CD4-positive, alpha-beta T cell treated with Interleukin-6 for 4 hours (primary cell): ENCODE data around the gene SNX20.

Experiments used
- DNase-seq: peaks from one replicate; pipeline ENCODE4 v3.0.0-alpha.2; 2020; ENCODE audit warnings: mixed read lengths

The SNX20 gene

GRCh38 chr16:50653633-50654519 is 27.2 kb downstream of the SNX20 start:
- DNase-seq: no peak

DNA sequence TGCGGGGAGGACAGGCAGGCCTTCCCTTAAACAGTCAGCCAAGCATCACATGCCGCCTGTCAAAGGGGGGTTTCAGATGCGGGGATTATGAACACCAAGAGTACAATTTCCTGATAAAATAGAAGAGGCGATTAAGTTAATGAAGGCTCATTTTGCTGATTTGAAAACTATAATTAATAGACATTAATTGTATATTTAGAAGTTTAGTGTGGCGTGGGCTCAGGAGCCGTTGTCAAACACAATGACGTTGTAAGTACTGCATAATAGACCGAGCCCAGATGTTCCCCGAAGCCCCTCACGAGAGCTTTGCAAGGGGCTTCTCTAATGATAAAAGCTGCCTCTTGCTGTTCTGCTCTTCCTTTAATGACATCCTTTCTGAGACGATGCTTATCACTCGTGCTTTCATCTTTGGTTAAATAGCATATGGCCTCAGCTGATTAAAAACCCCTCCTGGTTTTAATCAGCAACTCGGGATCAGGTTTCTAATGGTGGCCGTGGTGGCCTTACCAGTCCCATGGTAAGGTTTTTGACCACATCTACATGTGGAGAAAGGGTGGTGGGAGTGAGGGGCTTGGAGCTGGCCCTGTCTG is 28.2 kb downstream of the SNX20 start:
- DNase-seq: no peak

DNA sequence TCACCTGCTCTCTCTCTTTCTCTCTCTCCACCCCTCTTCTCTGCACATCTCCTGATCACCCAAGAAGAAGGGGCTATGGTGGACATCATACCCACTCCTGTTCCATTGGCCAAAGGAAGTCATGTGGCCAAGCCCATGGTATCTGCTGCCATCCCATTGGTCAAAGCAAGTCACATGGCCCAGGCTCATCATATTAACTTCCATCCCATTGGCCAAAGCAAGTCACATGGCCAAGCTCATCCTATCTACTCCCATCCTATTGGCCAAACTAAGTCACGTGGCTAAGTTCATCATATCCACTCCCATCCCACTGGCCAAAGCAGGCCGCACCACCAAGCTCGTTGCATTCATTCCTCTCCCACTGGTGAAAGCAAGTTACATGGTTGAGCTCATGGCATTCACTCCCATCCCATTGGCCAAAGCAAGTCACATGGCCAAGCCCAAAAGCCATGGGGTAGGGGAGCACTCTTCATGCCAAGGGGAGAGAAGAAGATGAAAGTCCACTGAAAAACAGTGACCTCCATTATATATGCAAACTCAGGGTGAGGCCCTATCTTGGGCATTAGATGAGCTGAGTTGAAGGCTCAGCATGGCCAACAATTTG is 29.2 kb downstream of the SNX20 start:
- no peak for DNase-seq

- DNase-seq: no peak
These were observed 34.8 kb downstream of the SNX20 start for GRCh38 chr16:50646345-50646744.

DNA sequence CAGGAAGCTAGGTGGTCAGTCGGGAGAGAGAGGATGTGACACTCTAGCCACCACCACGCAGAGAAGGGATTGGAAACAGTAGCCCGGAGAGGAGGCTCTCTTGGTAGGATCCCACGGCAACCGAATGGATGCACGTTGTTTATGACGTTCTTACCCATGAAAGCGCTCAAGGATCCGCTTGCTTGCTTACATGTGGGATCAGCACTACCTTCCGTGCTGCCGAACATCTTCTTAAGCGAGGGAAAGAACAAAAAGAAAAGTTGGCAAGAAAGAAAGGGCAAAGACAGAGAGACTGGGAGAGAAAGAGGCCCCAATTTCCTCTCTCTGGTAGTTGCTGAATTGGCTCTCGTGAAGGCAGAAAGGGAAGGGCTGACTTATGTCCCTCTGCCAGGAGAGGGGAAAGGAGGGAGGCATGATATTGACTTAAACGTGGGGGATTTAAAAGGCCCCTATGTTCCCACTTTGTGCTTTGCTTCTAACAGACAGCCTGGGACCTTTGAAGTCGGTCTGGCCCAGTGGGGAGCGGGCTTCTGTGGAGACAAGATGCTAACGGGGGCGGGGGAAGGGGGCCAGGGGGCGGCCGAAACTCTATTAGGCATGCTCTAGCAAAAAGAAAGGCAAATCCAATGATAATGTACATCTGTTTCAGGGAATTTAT is 35.4 kb downstream of the SNX20 start:
- no peak for DNase-seq

- peak; percentile 63 for DNase-seq
These were observed 36.4 kb downstream of the SNX20 start for GRCh38 chr16:50644729-50645128.

- no peak for DNase-seq
These were observed 36.9 kb downstream of the SNX20 start for GRCh38 chr16:50644245-50644644.

DNA sequence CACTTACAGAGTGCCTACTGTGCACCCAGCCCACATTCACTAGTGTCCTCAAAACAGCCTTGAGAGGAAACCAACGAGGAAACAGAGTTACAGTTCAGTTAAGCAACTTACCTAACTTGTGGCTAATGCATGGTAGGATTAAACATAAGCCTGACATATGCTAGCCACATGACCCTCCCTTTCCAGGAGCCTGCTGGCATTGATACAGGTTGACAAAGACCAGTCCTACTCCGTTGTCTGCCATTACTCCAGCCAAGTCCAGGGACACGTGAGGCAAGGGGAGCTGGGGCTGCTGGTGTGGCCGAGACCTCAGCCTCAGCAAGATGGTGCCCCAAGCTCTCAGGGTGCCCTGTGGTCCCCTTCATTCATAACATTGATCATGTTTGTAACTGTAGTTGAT is 37.9 kb downstream of the SNX20 start:
- DNase-seq: no peak

GRCh38 chr16:50642349-50642748 is 38.8 kb downstream of the SNX20 start:
- no peak for DNase-seq

- no peak for DNase-seq
These were observed 39.3 kb downstream of the SNX20 start for GRCh38 chr16:50641818-50642187.

- DNase-seq: no peak
These were observed 39.9 kb downstream of the SNX20 start for GRCh38 chr16:50640919-50641817.

- DNase-seq: no peak
These were observed 40.7 kb downstream of the SNX20 start for GRCh38 chr16:50640391-50640790.

DNA sequence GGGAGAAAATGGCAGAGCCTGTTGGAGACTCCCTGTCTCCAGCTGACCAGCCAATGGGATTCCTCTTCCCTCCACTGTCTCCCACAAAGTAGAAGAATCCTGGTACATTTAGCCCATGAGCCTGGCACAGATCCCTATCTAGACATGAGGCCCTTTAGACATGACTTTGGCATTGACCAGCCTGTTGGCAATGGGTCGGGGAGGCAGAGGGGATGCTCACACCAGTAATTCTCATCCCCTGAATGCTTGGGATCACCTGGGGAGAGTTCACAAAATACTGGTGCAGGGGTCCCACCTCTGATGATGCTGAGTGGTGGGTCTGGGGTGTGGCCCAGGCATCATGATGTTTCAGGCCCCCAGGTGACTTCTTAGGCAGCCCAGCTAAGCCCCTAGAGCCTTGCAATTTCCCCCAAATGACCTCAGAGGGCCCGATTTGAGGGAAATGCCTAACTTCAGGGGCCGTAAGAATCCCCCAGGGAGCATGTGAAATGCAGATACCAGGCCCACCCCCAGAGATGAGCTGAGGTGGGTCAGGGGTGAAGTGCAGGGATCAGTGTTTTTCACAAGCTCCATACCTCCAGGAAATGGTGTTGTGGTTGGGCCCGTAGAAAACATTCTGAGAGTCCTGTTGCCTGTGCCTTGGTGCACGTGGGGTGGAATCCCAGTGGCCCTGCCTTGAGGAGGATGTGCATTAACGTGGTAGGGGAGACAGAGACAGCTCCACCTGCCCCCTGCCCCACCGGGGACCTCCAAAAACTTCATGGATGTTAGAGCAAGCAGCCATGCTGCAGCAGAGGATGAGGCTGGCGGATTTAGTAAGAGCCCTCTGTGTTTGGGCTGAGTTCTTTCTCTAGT is 42.1 kb downstream of the SNX20 start:
- DNase-seq: no peak

DNA sequence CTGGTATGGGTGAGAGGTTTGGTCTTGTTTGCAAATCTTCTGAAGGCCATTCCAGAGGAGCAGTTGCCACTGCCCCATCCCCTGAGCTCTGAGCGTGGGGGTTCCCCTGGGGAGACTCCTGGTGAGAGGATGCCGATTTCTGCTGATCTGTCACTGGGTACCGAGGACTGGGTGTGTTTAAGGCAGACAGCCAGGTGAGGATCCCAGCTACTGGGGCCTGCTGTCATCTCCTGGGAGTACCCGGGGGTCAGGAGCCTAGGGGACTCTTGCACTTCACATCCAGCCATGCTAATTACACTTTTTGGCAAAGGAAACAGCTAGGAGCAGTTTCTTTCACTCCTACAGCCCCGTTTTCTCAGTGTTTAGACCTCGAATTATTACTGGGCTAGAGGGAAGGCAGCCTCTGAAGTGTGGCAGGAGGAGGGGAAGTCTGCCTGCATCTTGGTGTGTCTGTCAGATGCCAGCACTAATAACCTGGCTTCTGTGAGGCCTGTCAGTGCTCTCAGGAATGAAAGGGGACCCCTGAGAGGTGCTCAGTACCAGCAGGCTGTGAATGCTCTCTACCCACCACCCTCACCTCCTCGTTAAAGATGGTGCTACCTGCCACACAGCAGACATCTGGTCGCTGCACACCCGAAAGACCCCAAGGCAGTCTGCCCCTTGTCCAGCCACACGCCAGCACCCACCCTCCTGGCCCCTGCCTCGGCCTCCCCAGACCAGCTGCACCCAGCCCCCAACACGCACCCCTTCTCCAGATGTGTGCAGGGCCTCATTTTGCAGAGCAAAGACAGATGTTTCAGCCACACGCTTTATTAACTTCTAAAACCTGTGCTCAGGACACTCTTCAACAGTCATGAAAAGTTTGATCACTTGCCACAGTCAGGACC is 43.2 kb downstream of the SNX20 start:
- no peak for DNase-seq

GRCh38 chr16:50636753-50637374 is 44.2 kb downstream of the SNX20 start:
- no peak for DNase-seq

DNA sequence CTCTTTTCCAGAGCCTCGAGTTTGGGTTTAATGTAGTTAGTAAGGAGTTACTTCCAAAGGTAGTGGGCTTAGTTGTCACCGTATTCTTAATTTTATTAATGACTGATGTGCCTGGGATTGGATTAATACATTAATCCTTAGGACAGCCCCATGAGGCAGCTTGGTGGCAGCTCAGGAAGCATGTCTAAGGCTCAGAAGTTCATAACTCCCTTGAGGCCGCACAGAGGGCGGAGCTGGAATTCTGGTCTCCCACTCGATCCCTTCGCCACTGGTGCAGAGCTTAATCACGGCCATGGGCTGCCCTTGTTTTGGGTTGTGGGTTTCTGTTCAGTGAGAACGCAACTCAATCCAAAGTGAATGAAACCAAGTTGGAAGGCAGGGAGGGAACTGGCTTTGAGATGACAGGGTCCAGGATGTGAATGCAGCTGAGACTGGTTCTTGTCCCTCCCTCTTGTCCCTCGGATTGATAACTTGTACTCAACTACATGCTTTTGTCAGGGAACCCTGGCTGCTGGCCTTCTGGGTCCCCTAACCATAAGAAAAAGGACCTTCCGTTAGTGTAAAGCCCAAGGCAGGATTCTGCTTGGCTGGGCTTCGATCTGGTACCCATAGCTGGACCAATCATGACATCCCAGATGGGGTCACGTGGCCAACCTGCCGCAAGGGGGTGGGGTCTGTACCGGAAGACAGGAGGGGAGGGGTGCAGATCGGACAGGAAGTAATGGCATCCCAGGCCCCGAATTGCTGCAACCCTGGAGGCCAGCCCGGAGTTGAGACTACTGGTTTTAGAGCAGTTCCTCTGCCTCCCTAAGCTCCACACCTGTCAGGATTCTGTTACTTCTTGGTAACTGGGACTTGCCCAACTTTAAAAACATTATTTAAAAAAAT is 45.4 kb downstream of the SNX20 start:
- peak; percentile 29 for DNase-seq

DNA sequence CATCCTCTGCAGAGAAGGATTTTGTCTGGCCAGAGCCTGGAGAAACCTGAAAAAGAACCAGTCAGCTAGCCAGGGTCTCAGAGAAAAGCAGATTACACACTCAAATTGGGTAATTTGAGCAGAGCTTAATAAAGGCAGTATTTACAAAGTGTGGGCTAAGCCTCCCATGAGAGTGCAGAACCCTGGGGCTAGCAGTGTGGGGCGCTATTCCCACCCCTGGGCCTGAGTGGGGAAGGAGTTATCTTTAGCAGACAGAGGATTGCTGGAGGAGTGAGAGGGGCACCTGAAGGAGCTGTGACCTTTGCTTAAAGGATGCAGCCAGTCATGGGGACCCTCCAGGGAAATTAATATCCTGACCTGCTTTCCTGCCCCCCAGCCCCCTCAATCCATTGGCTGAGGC is 46.2 kb downstream of the SNX20 start:
- no peak for DNase-seq

DNA sequence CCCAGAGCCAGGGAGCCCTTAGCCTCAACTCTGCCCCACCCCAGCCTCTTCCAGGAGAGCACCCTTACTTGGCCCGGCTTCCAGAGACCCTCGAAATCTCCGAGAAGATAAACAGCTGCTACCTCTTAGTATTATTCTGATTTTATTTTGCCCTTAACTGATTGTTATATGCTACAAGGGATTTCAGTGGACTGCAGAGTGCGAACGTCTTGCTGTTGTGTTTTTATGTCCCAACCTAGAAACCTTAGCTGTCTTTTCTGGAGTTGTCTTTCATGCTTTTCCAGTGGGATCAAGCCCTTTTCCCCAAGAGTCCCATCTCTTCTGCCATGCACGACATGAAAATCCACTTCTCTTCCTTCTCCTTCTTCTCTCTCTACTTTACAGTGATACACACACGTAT is 47.0 kb downstream of the SNX20 start:
- DNase-seq: no peak
